GM23338 (cell line): ENCODE data around the gene NCAPD3. TPM values are rescaled to one million over a fixed set of nuclear protein-coding genes. Genes with fewer than 3 reads are reported as not detected.

Source experiments
- ATAC-seq: fragments of 200-7000 bp; cut with Tn5 transposase; 3 replicates; pipeline ENCODE4 v1.9.1; 2020
- DNase-seq: peaks from one replicate; pipeline ENCODE4 v3.0.0-alpha.2; 2015; ENCODE audit warnings: low spot score
- H2AFZ ChIP-seq: fragments of 200-600 bp; sonication (generic); 2 replicates; pipeline ENCODE4 v1.8.0; 2016; ENCODE audit warnings: antibody characterized with exemption, mild to moderate bottlenecking, moderate library complexity
- H3F3A ChIP-seq: fragments of 200-600 bp; sonication (generic); replicated peaks from 2 replicates; pipeline ENCODE4 v1.8.0; 2017; ENCODE audit warnings: antibody characterized with exemption, mixed run types, low read depth
- H3K27ac ChIP-seq: fragments of 200-600 bp; sonication (generic); 2 replicates; pipeline ENCODE4 v1.6.1; 2016; ENCODE audit warnings: low read depth
- H3K27me3 ChIP-seq: fragments of 200-600 bp; sonication (generic); 2 replicates; pipeline ENCODE4 v1.8.0; 2016; ENCODE audit warnings: mild to moderate bottlenecking, mixed run types, moderate library complexity; ENCODE audit not compliant: insufficient read depth
- H3K36me3 ChIP-seq: fragments of 200-600 bp; sonication (generic); 2 replicates; pipeline ENCODE4 v1.8.0; 2016; ENCODE audit warnings: mild to moderate bottlenecking; ENCODE audit not compliant: insufficient read depth
- H3K4me1 ChIP-seq: fragments of 200-600 bp; sonication (generic); 2 replicates; pipeline ENCODE4 v1.8.0; 2016; ENCODE audit warnings: mild to moderate bottlenecking, moderate library complexity; ENCODE audit not compliant: insufficient read depth
- H3K4me2 ChIP-seq: fragments of 200-600 bp; sonication (generic); 2 replicates; pipeline ENCODE4 v1.7.1; 2017; ENCODE audit warnings: mixed run types
- H3K4me3 ChIP-seq: fragments of 200-600 bp; sonication (generic); 2 replicates; pipeline ENCODE4 v1.6.1; 2016; ENCODE audit warnings: mixed run types
- H3K79me2 ChIP-seq: fragments of 200-600 bp; sonication (generic); replicated peaks from 2 replicates; pipeline ENCODE4 v1.8.0; 2017; ENCODE audit warnings: mild to moderate bottlenecking; ENCODE audit not compliant: insufficient read depth
- H3K9me2 ChIP-seq: fragments of 200-600 bp; sonication (generic); 2 replicates; pipeline ENCODE4 v1.8.0; 2017; ENCODE audit not compliant: insufficient read depth
- H4K20me1 ChIP-seq: fragments of 200-600 bp; sonication (generic); replicated peaks from 2 replicates; pipeline ENCODE4 v1.8.0; 2017; ENCODE audit warnings: mild to moderate bottlenecking; ENCODE audit not compliant: insufficient read depth
- H3K27ac Mint-ChIP-seq: 2 replicates; pipeline ENCODE4 v1.8.0; 2020; ENCODE audit warnings: inconsistent platforms, mild to moderate bottlenecking, moderate library complexity, mixed read lengths
- H3K27me3 Mint-ChIP-seq: 3 replicates; pipeline ENCODE4 v1.8.0; 2022; ENCODE audit warnings: low read depth, mild to moderate bottlenecking, moderate library complexity, mixed read lengths, inconsistent platforms; ENCODE audit not compliant: insufficient read depth, poor library complexity
- H3K36me3 Mint-ChIP-seq: 3 replicates; pipeline ENCODE4 v1.8.0; 2021; ENCODE audit warnings: low read depth, mild to moderate bottlenecking, inconsistent platforms, moderate library complexity, mixed read lengths
- H3K4me1 Mint-ChIP-seq: 3 replicates; pipeline ENCODE4 v1.8.0; 2020; ENCODE audit warnings: mild to moderate bottlenecking, inconsistent platforms, mixed read lengths
- H3K4me3 Mint-ChIP-seq: 3 replicates; pipeline ENCODE4 v1.8.0; 2021; ENCODE audit warnings: moderate library complexity, mild to moderate bottlenecking, inconsistent platforms, mixed read lengths
- H3K9me3 Mint-ChIP-seq: 3 replicates; pipeline ENCODE4 v1.8.0; 2020; ENCODE audit warnings: moderate library complexity, mild to moderate bottlenecking, inconsistent platforms, mixed read lengths
- EZH2 ChIP-seq: fragments of 200-600 bp; sonication (generic); IDR thresholded peaks from one replicate; pipeline ENCODE4 v1.8.0; 2017; ENCODE audit warnings: antibody characterized with exemption, mild to moderate bottlenecking, low read depth; ENCODE audit not compliant: unreplicated experiment
- EZH2phosphoT487 ChIP-seq: fragments of 200-600 bp; sonication (generic); IDR thresholded peaks from one replicate; pipeline ENCODE4 v1.8.1; 2018; ENCODE audit warnings: antibody characterized with exemption; ENCODE audit not compliant: unreplicated experiment
- JUNB ChIP-seq: IDR thresholded peaks from one replicate; pipeline ENCODE4 v1.6.1; 2016; ENCODE audit warnings: antibody characterized with exemption; ENCODE audit not compliant: unreplicated experiment
- NANOG ChIP-seq: IDR thresholded peaks from 2 replicates; pipeline ENCODE4 v1.6.1; 2016; ENCODE audit warnings: antibody characterized with exemption, borderline replicate concordance
- POLR2AphosphoS5 ChIP-seq: IDR thresholded peaks from 2 replicates; pipeline ENCODE4 v1.6.1; 2016; ENCODE audit warnings: antibody characterized with exemption, low read depth
- STAT1 ChIP-seq: IDR thresholded peaks from one replicate; pipeline ENCODE4 v1.6.1; 2016; ENCODE audit warnings: antibody characterized with exemption; ENCODE audit not compliant: unreplicated experiment
- ZNF331 ChIP-seq: fragments of 250-450 bp; sonication (Bioruptor Pico); IDR thresholded peaks from 2 replicates; pipeline ENCODE4 v1.5.0; 2020; ENCODE audit warnings: low read depth, mild to moderate bottlenecking, moderate library complexity
- polyA plus RNA-seq: library from polyadenylated mRNA; unstranded; fragments of >200 nt; fragmentation: Nextera tagmentation; extraction: Ambion mirVana; gene quantifications from 2 replicates; pipeline ENCODE4 v1.2.1, GENCODE V29; 2016
- total RNA-seq: library from RNA; depleted of rRNA; stranded (reverse); fragments of >200 nt; shearing (Covaris generic); gene quantifications from 2 replicates; pipeline ENCODE4 v1.2.3, GENCODE V29; 2014
- TF ChIP-seq, protein P1 (sequence below): fragments of 250-450 bp; sonication (Bioruptor Pico); IDR thresholded peaks from 2 replicates; pipeline ENCODE4 v1.5.0; 2020; ENCODE audit warnings: mild to moderate bottlenecking, moderate library complexity
- TF ChIP-seq, protein P2 (sequence below), 2 experiments: fragments of 200-600 bp in 1 of 2; sonication (generic) in 1 of 2; conservative IDR thresholded peaks; 2 replicates each; pipeline versions ENCODE4 v1.5.1 to v1.6.1; 2016 to 2017; ENCODE audit warnings: antibody characterized with exemption in 2 of 2, low read depth in 2 of 2, mild to moderate bottlenecking in 2 of 2, moderate library complexity in 1 of 2

Gene NCAPD3
- total and polyA plus RNA-seq, 2 experiments from 2014 or later: 37.1 to 49.8 TPM

DNA sequence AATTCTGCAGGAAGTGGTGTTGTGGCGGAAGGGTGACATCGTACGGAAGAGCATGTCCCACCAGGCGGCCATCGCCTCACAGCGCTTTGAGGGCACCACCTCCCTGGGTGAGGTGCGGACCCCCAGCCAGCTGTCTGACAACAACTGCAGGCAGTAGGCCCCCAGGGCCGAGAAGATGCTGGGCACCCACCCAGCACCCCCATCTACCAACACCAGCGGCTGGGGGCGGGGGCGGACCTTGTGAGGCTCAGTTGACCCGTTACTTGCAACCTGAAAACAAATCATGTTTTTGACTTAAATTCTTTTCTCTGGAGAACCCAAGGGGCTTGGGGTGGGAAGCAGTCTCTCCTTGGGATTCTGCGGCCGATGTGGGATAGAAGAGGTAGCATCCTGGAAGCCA, 21.7 kb upstream of the NCAPD3 start:
- no peak for DNase-seq
- Mint-ChIP-seq H3K36me3 (peaks cover 45% of the 10 kb centered on the region), H3K4me3 (no peak overlapping the region), H3K4me1 (peaks cover 9% of the 10 kb centered on the region; the same call in 2 of the 3 replicates), H3K9me3 (no peaks in the 10 kb centered on the region), H3K27me3 (no peaks in the 10 kb centered on the region), H3K27ac (no peak overlapping the region)
- no peak overlapping the region for H3K4me2 ChIP-seq
- no peaks in the 10 kb centered on the region for H3K9me2 ChIP-seq
- H3K4me1 ChIP-seq: no peaks in the 10 kb centered on the region
- ATAC-seq: no peak
- H3K79me2 ChIP-seq: no peaks in the 10 kb centered on the region
- no peaks in the 10 kb centered on the region for H3F3A ChIP-seq
- H3K36me3 ChIP-seq: peaks cover 20% of the 10 kb centered on the region
- no peak overlapping the region for H2AFZ ChIP-seq
- H4K20me1 ChIP-seq: no peaks in the 10 kb centered on the region
- TF ChIP-seq STAT1 (no peak), NANOG (no peak), EZH2 (no peak), ZNF331 (CRISPR knock-in tag) (no peak), POLR2AphosphoS5 (no peak), EZH2phosphoT487 (no peak)
- TF ChIP-seq, protein P1, sequence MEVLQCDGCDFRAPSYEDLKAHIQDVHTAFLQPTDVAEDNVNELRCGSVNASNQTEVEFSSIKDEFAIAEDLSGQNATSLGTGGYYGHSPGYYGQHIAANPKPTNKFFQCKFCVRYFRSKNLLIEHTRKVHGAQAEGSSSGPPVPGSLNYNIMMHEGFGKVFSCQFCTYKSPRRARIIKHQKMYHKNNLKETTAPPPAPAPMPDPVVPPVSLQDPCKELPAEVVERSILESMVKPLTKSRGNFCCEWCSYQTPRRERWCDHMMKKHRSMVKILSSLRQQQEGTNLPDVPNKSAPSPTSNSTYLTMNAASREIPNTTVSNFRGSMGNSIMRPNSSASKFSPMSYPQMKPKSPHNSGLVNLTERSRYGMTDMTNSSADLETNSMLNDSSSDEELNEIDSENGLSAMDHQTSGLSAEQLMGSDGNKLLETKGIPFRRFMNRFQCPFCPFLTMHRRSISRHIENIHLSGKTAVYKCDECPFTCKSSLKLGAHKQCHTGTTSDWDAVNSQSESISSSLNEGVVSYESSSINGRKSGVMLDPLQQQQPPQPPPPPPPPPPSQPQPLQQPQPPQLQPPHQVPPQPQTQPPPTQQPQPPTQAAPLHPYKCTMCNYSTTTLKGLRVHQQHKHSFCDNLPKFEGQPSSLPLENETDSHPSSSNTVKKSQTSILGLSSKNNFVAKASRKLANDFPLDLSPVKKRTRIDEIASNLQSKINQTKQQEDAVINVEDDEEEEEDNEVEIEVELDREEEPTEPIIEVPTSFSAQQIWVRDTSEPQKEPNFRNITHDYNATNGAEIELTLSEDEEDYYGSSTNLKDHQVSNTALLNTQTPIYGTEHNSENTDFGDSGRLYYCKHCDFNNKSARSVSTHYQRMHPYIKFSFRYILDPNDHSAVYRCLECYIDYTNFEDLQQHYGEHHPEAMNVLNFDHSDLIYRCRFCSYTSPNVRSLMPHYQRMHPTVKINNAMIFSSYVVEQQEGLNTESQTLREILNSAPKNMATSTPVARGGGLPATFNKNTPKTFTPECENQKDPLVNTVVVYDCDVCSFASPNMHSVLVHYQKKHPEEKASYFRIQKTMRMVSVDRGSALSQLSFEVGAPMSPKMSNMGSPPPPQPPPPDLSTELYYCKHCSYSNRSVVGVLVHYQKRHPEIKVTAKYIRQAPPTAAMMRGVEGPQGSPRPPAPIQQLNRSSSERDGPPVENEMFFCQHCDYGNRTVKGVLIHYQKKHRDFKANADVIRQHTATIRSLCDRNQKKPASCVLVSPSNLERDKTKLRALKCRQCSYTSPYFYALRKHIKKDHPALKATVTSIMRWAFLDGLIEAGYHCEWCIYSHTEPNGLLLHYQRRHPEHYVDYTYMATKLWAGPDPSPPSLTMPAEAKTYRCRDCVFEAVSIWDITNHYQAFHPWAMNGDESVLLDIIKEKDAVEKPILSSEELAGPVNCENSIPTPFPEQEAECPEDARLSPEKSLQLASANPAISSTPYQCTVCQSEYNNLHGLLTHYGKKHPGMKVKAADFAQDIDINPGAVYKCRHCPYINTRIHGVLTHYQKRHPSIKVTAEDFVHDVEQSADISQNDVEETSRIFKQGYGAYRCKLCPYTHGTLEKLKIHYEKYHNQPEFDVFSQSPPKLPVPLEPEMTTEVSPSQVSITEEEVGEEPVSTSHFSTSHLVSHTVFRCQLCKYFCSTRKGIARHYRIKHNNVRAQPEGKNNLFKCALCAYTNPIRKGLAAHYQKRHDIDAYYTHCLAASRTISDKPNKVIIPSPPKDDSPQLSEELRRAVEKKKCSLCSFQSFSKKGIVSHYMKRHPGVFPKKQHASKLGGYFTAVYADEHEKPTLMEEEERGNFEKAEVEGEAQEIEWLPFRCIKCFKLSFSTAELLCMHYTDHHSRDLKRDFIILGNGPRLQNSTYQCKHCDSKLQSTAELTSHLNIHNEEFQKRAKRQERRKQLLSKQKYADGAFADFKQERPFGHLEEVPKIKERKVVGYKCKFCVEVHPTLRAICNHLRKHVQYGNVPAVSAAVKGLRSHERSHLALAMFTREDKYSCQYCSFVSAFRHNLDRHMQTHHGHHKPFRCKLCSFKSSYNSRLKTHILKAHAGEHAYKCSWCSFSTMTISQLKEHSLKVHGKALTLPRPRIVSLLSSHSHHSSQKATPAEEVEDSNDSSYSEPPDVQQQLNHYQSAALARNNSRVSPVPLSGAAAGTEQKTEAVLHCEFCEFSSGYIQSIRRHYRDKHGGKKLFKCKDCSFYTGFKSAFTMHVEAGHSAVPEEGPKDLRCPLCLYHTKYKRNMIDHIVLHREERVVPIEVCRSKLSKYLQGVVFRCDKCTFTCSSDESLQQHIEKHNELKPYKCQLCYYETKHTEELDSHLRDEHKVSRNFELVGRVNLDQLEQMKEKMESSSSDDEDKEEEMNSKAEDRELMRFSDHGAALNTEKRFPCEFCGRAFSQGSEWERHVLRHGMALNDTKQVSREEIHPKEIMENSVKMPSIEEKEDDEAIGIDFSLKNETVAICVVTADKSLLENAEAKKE (CRISPR knock-in tag): no peak
- H3K27ac ChIP-seq: no peak overlapping the region
- no peak overlapping the region for H3K4me3 ChIP-seq
- H3K27me3 ChIP-seq: no peaks in the 10 kb centered on the region

DNA sequence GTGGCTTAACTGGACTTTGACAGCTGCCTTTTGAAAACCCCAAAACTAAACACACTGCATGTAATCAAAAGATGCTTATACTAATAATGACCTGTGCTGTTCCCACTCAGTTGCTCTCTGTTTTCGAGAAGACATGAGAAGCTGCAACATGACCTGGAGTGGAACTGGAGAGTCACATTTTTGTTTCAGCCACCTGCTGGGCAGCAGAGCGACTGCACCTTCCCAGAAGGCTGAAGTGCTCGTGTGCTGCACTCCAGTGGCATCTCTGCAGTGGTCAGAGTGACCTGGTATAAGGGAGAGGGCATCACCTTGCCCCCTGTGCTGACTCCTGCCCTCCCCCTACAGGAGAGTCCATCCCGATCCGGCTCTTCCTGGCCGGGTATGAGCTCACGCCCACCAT, 20.8 kb upstream of the NCAPD3 start:
- Mint-ChIP-seq H3K27ac (no peak overlapping the region), H3K9me3 (no peaks in the 10 kb centered on the region), H3K4me1 (peaks cover 9% of the 10 kb centered on the region; the same call in 2 of the 3 replicates), H3K4me3 (no peak overlapping the region), H3K27me3 (no peaks in the 10 kb centered on the region), H3K36me3 (peaks cover 38% of the 10 kb centered on the region)
- no peak overlapping the region for H2AFZ ChIP-seq
- H4K20me1 ChIP-seq: no peaks in the 10 kb centered on the region
- peak; percentile 44 for DNase-seq
- no peaks in the 10 kb centered on the region for H3K79me2 ChIP-seq
- H3K27me3 ChIP-seq: no peaks in the 10 kb centered on the region
- no peaks in the 10 kb centered on the region for H3K9me2 ChIP-seq
- no peaks in the 10 kb centered on the region for H3F3A ChIP-seq
- no peak overlapping the region for H3K27ac ChIP-seq
- H3K4me1 ChIP-seq: no peaks in the 10 kb centered on the region
- peaks cover 12% of the 10 kb centered on the region; the same call in 1 of the 2 replicates for H3K36me3 ChIP-seq
- H3K4me3 ChIP-seq: no peak overlapping the region
- ATAC-seq: peak; percentile 86
- TF ChIP-seq, protein P2, sequence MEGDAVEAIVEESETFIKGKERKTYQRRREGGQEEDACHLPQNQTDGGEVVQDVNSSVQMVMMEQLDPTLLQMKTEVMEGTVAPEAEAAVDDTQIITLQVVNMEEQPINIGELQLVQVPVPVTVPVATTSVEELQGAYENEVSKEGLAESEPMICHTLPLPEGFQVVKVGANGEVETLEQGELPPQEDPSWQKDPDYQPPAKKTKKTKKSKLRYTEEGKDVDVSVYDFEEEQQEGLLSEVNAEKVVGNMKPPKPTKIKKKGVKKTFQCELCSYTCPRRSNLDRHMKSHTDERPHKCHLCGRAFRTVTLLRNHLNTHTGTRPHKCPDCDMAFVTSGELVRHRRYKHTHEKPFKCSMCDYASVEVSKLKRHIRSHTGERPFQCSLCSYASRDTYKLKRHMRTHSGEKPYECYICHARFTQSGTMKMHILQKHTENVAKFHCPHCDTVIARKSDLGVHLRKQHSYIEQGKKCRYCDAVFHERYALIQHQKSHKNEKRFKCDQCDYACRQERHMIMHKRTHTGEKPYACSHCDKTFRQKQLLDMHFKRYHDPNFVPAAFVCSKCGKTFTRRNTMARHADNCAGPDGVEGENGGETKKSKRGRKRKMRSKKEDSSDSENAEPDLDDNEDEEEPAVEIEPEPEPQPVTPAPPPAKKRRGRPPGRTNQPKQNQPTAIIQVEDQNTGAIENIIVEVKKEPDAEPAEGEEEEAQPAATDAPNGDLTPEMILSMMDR (conservative IDR thresholded peaks at IDR 0.05; ENCODE audit: low read depth in 2 of 2): peak; percentile 42 to 48
- TF ChIP-seq JUNB: no peak
- no peak overlapping the region for H3K4me2 ChIP-seq
